DOHH2 (cell line): ENCODE measurements around the gene PIP4K2C.

Source experiments
- CTCF ChIP-seq: fragments of 200-600 bp; sonication (generic); IDR thresholded peaks from one replicate; pipeline ENCODE4 v1.5.1; 2014; ENCODE audit warnings: antibody characterized with exemption, mild to moderate bottlenecking, low read depth, low read length; ENCODE audit not compliant: poor library complexity, severe bottlenecking
- EZH2phosphoT487 ChIP-seq: fragments of 200-600 bp; sonication (generic); IDR thresholded peaks from 2 replicates; pipeline ENCODE4 v1.6.1; 2017; ENCODE audit warnings: borderline replicate concordance, mild to moderate bottlenecking, antibody characterized with exemption, low read length, moderate library complexity, mixed read lengths

- TF ChIP-seq CTCF = no peak
- no peak for TF ChIP-seq EZH2phosphoT487
Observed at GRCh38 chr12:57580466-57580795, 10.6 kb upstream of the PIP4K2C start.
